Thymus (tissue), 14 donors: ENCODE measurements around the gene S100A7A. TPM values are rescaled to one million over a fixed set of nuclear protein-coding genes. Genes with fewer than 3 reads are reported as not detected.

Source experiments
- DNase-seq, 9 donors: peaks; one replicate each; pipeline ENCODE4 v3.0.0-alpha.2; 2013; ENCODE audit warnings: low spot score in 9 of 9, low read depth in 6 of 9, missing footprints in 1 of 9
- H3K27ac ChIP-seq, 2 donors: one replicate each; pipeline ENCODE4 v1.5.1; 2013; ENCODE audit warnings: control low read depth in 1 of 2, low read depth in 1 of 2, low read length in 1 of 2, mild to moderate bottlenecking in 1 of 2, moderate library complexity in 1 of 2
- H3K27me3 ChIP-seq, 2 donors: one replicate each; pipeline ENCODE4 v1.5.1; 2013; ENCODE audit warnings: low read length in 1 of 2; ENCODE audit not compliant: control insufficient read depth in 2 of 2, insufficient read depth in 1 of 2
- H3K36me3 ChIP-seq, 2 donors: one replicate each; pipeline ENCODE4 v1.5.1; 2013; ENCODE audit warnings: low read length in 1 of 2, mild to moderate bottlenecking in 1 of 2, moderate library complexity in 1 of 2; ENCODE audit not compliant: control insufficient read depth in 2 of 2, insufficient read depth in 2 of 2
- H3K4me1 ChIP-seq, 2 donors: one replicate each; pipeline ENCODE4 v1.5.1; 2013; ENCODE audit warnings: low read length in 2 of 2; ENCODE audit not compliant: control insufficient read depth in 2 of 2, insufficient read depth in 2 of 2
- H3K4me3 ChIP-seq, 2 donors: one replicate each; pipeline ENCODE4 v1.5.1; 2013; ENCODE audit warnings: low read length in 2 of 2, control low read depth in 1 of 2, mild to moderate bottlenecking in 1 of 2
- H3K9me3 ChIP-seq, 2 donors: one replicate each; pipeline ENCODE4 v1.5.1; 2013; ENCODE audit warnings: low read length in 1 of 2, mild to moderate bottlenecking in 1 of 2; ENCODE audit not compliant: control insufficient read depth in 2 of 2, insufficient read depth in 1 of 2
- WGBS: extraction: QIAGEN DNeasy Blood & Tissue Kit; methylation state at CpG from one replicate; pipeline ENCODE4 v1.1.7; 2013; 5-methylcytosine and 5-hydroxymethylcytosine counted together
- long read RNA-seq, 10 donors: transcript quantifications; one replicate each; lab custom pipeline, GENCODE V29; 2026
- polyA plus RNA-seq: library from polyadenylated mRNA; stranded (reverse); fragments of 200-250 nt; gene quantifications from one replicate; pipeline ENCODE4 v1.2.3, GENCODE V29; 2013
- total RNA-seq: library from RNA; stranded (reverse); fragments of 120-200 nt; gene quantifications from one replicate; pipeline ENCODE4 v1.2.4, GENCODE V29; 2013
- donor health status: healthy.

The S100A7A gene
- not detected for total RNA-seq
- polyA plus RNA-seq, result 0.30 TPM
- long read RNA-seq, donor 1, result 0 reads
- long read RNA-seq, donor 2, result 0 reads
- long read RNA-seq, donor 3, result 0 reads
- long read RNA-seq, donor 4, result 0 reads
- long read RNA-seq, donor 5, result 0 reads
- long read RNA-seq, donor 6, result 0 reads
- long read RNA-seq, donor 7, result 0 reads
- long read RNA-seq, donor 8, result 0 reads
- long read RNA-seq, donor 9, result 0 reads
- long read RNA-seq, donor 10, result 0 reads

DNA sequence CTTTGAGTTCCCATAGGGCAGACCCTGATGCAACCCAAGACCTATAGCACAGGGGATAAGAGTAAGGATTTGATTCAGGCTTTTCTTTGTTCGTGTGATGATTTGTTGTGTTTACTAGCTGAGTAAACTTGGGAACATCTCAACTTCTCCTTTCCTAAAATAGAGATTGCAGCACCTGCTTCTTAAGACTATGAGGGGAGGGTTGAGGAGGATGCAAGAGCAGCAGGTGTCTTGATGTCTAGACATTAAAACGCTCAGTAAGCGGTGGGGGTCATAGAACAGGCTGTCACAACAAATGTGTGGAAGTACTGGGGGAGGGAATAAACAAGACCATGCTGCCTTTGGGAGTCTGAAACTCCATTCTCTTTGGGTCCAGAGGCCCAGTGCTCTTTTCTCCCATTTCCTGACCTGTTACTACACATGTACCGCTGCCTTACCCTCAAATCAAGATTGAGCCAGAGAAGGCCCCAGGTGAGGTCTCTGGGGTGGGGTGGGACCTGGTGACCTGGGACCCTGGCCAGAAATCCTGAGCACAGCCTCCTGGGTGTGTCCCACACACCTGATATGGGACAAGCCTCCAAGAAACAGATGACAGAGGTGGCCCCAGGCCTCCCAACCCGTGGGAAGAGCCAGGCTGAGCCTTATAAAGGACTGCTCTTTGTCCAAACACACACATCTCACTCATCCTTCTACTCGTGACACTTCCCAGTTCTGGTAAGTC, at the start of gene S100A7A:
TSS of gene S100A7A (plus strand) at position 671 of the 721 bp plus-strand sequence. CDS start 1,563 bp downstream, outside the sequence.
- Histone ChIP-seq H3K36me3 (no peaks in the 10 kb centered on the region), H3K9me3 (no peaks in the 10 kb centered on the region), H3K4me3 (no peak within 1 kb of the TSS), H3K27me3 (no peaks in the 10 kb centered on the region), H3K27ac (no peak within 1 kb of the TSS), H3K4me1 (no peaks in the 10 kb centered on the region)
- 77% methylated on average over 6 of the region's 6 CpGs for WGBS
- no peak for DNase-seq

GRCh38 chr1:153367090-153367489, 49.2 kb upstream of the S100A7A start:
- Histone ChIP-seq H3K36me3 (no peaks in the 10 kb centered on the region), H3K9me3 (no peaks in the 10 kb centered on the region), H3K27me3 (no peaks in the 10 kb centered on the region), H3K4me1 (peaks cover 0 to 20% of the 10 kb centered on the region in 2 donors), H3K4me3 (no peak overlapping the region), H3K27ac (no peak overlapping the region)
- no peak for DNase-seq
- WGBS, result 94% methylated on average over 2 of the region's 2 CpGs

GRCh38 chr1:153368495-153368894, 47.8 kb upstream of the S100A7A start:
- Histone ChIP-seq H3K27ac (no peak overlapping the region), H3K36me3 (no peaks in the 10 kb centered on the region), H3K4me1 (peaks cover 0 to 15% of the 10 kb centered on the region in 2 donors), H3K9me3 (no peaks in the 10 kb centered on the region), H3K27me3 (no peaks in the 10 kb centered on the region), H3K4me3 (no peak overlapping the region)
- no peak for DNase-seq
- WGBS, result 82% methylated on average over 2 of the region's 2 CpGs

DNA sequence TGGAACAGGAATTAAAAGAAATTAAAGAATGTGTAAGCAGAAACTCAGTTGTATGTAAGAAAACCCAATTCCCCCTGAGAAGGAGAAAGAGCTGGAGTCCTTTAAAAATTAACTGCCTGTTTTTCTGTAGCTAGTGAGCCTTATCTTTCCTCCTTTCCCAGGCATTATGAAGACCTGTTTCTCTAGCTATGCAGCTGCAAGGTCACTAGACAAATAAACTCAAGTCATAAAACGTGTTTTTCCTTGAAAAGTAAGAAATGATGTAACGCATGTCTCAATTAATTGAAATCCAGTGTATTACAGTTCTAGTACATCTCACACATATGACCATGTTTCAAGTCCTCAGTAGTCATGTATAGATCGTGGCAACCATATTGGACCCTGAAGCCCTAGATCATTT, 46.2 kb upstream of the S100A7A start:
- 93% methylated on average over 3 of the region's 3 CpGs for WGBS
- Histone ChIP-seq H3K4me3 (no peak overlapping the region), H3K27me3 (no peaks in the 10 kb centered on the region), H3K36me3 (no peaks in the 10 kb centered on the region), H3K9me3 (no peaks in the 10 kb centered on the region), H3K4me1 (peaks cover 0 to 3% of the 10 kb centered on the region in 2 donors), H3K27ac (no peak overlapping the region)
- DNase-seq, result no peak

- Histone ChIP-seq H3K27me3 (no peaks in the 10 kb centered on the region), H3K9me3 (no peaks in the 10 kb centered on the region), H3K27ac (no peak overlapping the region), H3K4me1 (no peaks in the 10 kb centered on the region), H3K36me3 (no peaks in the 10 kb centered on the region), H3K4me3 (no peak overlapping the region)
- WGBS, result 95% methylated on average over 1 of the region's 1 CpG
- no peak for DNase-seq
Measured at GRCh38 chr1:153371231-153371630, 45.1 kb upstream of the S100A7A start.

DNA sequence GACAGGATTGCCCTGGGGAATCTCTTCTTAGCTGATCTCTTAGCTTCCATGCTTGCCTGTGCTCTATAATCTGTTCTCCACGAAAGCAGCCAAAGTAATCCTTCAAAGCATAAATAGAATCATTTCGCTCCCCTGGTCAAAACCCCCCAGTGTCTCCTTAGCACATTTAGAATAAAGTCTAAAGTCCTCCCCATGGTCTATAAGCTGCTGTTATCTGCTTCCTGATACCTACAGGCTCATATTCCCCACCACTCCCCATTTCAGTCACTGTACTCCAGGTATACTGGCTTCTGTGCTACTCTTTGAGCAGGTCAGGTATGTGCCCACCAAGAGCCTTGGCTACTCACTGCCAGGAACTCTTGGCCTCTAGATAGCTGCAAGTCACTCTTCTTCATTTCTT, 43.7 kb upstream of the S100A7A start:
- no peak for DNase-seq
- Histone ChIP-seq H3K4me1 (no peaks in the 10 kb centered on the region), H3K36me3 (no peaks in the 10 kb centered on the region), H3K4me3 (no peak overlapping the region), H3K27ac (no peak overlapping the region), H3K9me3 (no peaks in the 10 kb centered on the region), H3K27me3 (no peaks in the 10 kb centered on the region)
- 95% methylated on average over 2 of the region's 2 CpGs for WGBS

DNA sequence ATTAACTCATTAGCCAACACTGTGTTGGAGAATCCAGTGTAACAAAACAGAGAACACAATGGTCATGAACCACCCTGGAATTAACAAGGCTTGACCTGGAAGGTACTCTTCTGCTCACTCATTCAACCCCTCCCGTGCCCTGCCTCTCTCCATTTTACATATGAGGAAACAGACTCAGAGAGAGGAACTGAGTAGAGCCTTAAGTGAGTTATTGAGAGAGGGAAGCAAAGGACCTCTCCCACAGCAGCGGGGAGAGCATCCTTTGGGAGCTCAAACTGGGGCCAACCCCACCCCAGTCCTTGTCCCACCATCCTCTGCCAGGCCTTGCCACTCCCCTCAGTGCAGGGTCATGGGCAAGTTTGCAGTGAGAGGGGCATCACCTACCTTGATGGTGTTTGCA, 42.2 kb upstream of the S100A7A start:
- Histone ChIP-seq H3K9me3 (no peaks in the 10 kb centered on the region), H3K27me3 (no peaks in the 10 kb centered on the region), H3K36me3 (no peaks in the 10 kb centered on the region), H3K4me3 (no peak overlapping the region), H3K4me1 (no peaks in the 10 kb centered on the region), H3K27ac (no peak overlapping the region)
- DNase-seq, result no peak
- WGBS, result 81% methylated on average over 2 of the region's 2 CpGs

GRCh38 chr1:153375511-153375910, 40.8 kb upstream of the S100A7A start, which contains the start of gene S100A12:
Gene S100A12 (minus strand): TSS chr1:153375621. CDS start chr1:153374592, 1,029 bp downstream.
- 97% methylated on average over 1 of the region's 1 CpG for WGBS
- Histone ChIP-seq H3K27me3 (no peaks in the 10 kb centered on the region), H3K36me3 (no peaks in the 10 kb centered on the region), H3K4me3 (no peak within 1 kb of the TSS), H3K27ac (no peak within 1 kb of the TSS), H3K9me3 (no peaks in the 10 kb centered on the region), H3K4me1 (no peaks in the 10 kb centered on the region)
- no peak for DNase-seq

DNA sequence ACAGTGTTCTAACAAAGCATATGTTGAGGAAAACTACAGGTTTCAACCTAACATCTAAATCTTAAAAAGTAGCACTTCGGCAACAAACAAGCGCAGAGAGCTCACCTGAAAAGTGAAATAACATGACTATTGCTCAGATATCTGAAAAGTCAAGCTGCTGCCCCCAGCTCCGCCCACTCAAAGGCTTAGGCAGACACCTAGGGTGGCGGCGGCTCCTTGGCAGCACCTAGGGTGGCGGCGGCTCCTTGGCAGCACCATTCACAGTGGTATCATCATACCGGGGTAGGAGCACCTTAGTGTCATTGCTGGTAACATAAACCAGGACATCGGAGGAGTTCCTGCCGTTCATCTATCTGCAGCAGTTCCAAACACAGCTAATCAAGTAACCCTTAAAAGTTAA, 36.7 kb upstream of the S100A7A start:
- Histone ChIP-seq H3K27me3 (no peaks in the 10 kb centered on the region), H3K27ac (no peak overlapping the region), H3K4me1 (no peaks in the 10 kb centered on the region), H3K36me3 (no peaks in the 10 kb centered on the region), H3K4me3 (no peak overlapping the region), H3K9me3 (no peaks in the 10 kb centered on the region)
- WGBS, result 97% methylated on average over 10 of the region's 10 CpGs
- DNase-seq, result no peak
